ENCODE results near the gene CIRBP. TPM values are rescaled to one million over a fixed set of nuclear protein-coding genes. Genes with fewer than 3 reads are reported as not detected.

Gene CIRBP
- total and polyA plus RNA-seq, 2 of the 13 experiments (the other 11 are each of a cell fraction or from before 2014, with no cell fraction given): 133 to 140 TPM

DNA sequence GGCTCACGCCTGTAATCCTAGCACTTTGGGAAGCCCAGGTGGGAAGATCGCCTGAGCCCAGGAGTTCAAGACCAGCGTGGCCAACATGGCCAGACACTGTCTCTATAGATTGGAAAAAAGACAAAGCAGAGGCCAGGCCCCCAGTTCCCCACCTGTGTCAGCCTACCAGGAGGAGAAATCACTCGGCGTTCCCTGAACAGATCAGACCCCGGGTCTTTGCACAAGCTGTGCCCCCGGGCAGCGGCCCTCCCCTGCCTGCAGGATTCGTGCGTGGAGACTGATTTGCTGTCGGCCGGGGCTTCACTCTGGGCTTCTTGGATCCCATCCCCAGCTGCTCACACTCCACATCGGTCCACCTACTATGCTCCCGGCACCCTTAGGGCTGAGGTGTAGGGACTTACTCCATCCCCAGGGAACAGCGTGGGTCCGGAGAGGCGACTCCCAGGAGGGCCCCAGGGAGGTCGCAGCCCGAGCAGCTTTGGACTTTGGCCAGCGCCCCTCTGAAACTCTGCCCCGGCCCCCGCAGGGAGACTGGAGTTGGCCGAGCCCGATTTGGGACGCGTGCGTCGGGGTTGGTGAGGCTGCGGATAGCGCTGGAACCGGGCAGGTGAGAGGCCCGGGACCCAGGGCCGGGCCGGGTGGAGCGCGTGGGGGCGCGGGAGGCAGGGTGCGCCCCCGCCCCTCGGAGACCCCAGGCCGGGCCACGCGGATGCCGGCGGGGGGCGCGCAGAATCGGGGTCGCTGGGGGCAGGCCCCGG, 16.0 kb downstream of the CIRBP start (continued):
- TF ChIP-seq, protein P1, sequence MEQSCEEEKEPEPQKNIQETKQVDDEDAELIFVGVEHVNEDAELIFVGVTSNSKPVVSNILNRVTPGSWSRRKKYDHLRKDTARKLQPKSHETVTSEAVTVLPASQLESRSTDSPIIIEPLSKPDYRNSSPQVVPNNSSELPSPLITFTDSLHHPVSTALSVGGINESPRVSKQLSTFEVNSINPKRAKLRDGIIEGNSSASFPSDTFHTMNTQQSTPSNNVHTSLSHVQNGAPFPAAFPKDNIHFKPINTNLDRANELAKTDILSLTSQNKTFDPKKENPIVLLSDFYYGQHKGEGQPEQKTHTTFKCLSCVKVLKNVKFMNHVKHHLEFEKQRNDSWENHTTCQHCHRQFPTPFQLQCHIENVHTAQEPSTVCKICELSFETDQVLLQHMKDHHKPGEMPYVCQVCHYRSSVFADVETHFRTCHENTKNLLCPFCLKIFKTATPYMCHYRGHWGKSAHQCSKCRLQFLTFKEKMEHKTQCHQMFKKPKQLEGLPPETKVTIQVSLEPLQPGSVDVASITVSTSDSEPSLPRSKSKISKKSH (CRISPR knock-in tag; IDR thresholded peaks at IDR 0.05; ENCODE audit: borderline replicate concordance): no peak
- TF ChIP-seq SNAPC2 (CRISPR knock-in tag; IDR thresholded peaks at IDR 0.05) (no peak), SMAD9 (CRISPR knock-in tag; IDR thresholded peaks at IDR 0.05) (no peak), ZNF629 (CRISPR knock-in tag; conservative IDR thresholded peaks at IDR 0.05) (peak; percentile 16; the same call in 1 of the 2 replicates), ZFX (CRISPR knock-in tag; IDR thresholded peaks at IDR 0.05; ENCODE audit: low read depth) (no peak; the same call in none of the 2 replicates), ZNF431 (CRISPR knock-in tag; IDR thresholded peaks at IDR 0.05; ENCODE audit: borderline replicate concordance, low read depth) (no peak), HHEX (CRISPR knock-in tag; IDR thresholded peaks at IDR 0.05) (no peak), HNF4A (CRISPR knock-in tag; IDR thresholded peaks at IDR 0.05) (peak; percentile 81), ZKSCAN5 (CRISPR knock-in tag; IDR thresholded peaks at IDR 0.05) (no peak), SSRP1 (CRISPR knock-in tag; IDR thresholded peaks at IDR 0.05) (no peak), TAF1 (CRISPR knock-in tag; IDR thresholded peaks at IDR 0.05) (peak; percentile 41; the same call in 1 of the 2 replicates), THYN1 (CRISPR knock-in tag; IDR thresholded peaks at IDR 0.05; ENCODE audit: borderline replicate concordance, low read depth) (no peak), PLRG1 (conservative IDR thresholded peaks at IDR 0.05) (no peak), CBX1 (IDR thresholded peaks at IDR 0.05; ENCODE audit: low read depth) (no peak), SOX6 (IDR thresholded peaks at IDR 0.05) (no peak), SOX6 (CRISPR knock-in tag; IDR thresholded peaks at IDR 0.05) (no peak), ZKSCAN1 (IDR thresholded peaks at IDR 0.05; ENCODE audit: low read length) (peak; percentile 92), CHD4 (IDR thresholded peaks at IDR 0.05; ENCODE audit: borderline replicate concordance, low read length) (0 out of 2 replicates have a peak, but pooled peaks have one; percentile 33), GABPB1 (CRISPR knock-in tag; IDR thresholded peaks at IDR 0.05) (peak; percentile 40), PHF20 (CRISPR knock-in tag; IDR thresholded peaks at IDR 0.05) (no peak), TCF7L2 (IDR thresholded peaks at IDR 0.05; ENCODE audit: low read depth, low read length) (no peak), NFYB (CRISPR knock-in tag; IDR thresholded peaks at IDR 0.05) (no peak), FOSL1 (CRISPR knock-in tag; IDR thresholded peaks at IDR 0.05; ENCODE audit: borderline replicate concordance) (no peak)
- TF ChIP-seq, protein P2, sequence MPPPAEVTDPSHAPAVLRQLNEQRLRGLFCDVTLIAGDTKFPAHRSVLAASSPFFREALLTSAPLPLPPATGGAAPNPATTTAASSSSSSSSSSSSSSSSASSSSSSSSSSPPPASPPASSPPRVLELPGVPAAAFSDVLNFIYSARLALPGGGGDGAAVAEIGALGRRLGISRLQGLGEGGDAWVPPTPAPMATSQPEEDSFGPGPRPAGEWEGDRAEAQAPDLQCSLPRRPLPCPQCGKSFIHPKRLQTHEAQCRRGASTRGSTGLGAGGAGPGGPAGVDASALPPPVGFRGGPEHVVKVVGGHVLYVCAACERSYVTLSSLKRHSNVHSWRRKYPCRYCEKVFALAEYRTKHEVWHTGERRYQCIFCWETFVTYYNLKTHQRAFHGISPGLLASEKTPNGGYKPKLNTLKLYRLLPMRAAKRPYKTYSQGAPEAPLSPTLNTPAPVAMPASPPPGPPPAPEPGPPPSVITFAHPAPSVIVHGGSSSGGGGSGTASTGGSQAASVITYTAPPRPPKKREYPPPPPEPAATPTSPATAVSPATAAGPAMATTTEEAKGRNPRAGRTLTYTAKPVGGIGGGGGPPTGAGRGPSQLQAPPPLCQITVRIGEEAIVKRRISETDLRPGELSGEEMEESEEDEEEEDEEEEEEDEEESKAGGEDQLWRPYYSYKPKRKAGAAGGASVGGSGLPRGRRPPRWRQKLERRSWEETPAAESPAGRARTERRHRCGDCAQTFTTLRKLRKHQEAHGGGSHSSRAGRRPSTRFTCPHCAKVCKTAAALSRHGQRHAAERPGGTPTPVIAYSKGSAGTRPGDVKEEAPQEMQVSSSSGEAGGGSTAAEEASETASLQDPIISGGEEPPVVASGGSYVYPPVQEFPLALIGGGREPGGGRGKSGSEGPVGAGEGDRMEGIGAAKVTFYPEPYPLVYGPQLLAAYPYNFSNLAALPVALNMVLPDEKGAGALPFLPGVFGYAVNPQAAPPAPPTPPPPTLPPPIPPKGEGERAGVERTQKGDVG (CRISPR knock-in tag; IDR thresholded peaks at IDR 0.05; ENCODE audit: borderline replicate concordance): no peak
- TF ChIP-seq, protein P3, sequence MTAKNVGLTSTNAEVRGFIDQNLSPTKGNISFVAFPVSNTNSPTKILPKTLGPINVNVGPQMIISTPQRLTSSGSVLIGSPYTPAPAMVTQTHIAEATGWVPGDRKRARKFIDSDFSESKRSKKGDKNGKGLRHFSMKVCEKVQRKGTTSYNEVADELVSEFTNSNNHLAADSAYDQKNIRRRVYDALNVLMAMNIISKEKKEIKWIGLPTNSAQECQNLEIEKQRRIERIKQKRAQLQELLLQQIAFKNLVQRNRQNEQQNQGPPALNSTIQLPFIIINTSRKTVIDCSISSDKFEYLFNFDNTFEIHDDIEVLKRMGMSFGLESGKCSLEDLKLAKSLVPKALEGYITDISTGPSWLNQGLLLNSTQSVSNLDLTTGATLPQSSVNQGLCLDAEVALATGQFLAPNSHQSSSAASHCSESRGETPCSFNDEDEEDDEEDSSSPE (CRISPR knock-in tag; IDR thresholded peaks at IDR 0.05): peak; percentile 35; the same call in 1 of the 2 replicates

All from HepG2 (cell line).